Measurements from ENCODE around the gene TMEM31. TPM values are rescaled to one million over a fixed set of nuclear protein-coding genes. Genes with fewer than 3 reads are reported as not detected.
"Not testable (repeated sequence)": the region's sequence is repeated elsewhere in the genome, so short reads cannot be mapped to it uniquely, and the experiment has no call there.

TMEM31 gene
- total RNA-seq, 2 donors from 2014 or later = 0.49 to 1.0 TPM

DNA sequence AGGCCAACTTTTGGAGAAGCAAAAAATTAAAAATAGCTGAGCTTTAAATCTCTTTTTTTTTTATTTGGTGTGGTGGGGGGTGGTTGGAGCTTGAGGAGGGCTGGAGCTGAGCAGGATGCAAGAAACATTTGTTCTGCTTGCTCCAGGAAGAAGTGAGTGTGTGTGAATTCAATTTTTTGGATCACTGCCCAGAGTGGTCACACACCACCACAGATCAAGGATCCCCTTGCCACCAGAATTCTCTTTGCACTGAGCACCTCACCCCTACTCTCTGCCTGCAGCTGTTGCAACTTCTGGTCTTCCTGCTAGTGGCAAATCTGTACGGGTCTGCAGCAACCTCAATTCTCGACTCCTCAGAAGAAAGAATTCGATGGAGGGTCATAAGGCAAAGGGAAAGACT lies 46.0 kb downstream of the TMEM31 start:
- Mint-ChIP-seq H3K27ac (no peak overlapping the region), H3K9me3 (no peaks in the 10 kb centered on the region), H3K36me3 (no peaks in the 10 kb centered on the region)
- DNase-seq (ENCODE audit: low spot score in 2 of 2) (no peak), ATAC-seq (no peak)

GRCh38 chrX:103758555-103758954 lies 47.8 kb downstream of the TMEM31 start:
- Mint-ChIP-seq H3K36me3 (no peaks in the 10 kb centered on the region), H3K9me3 (no peaks in the 10 kb centered on the region), H3K27ac (no peak overlapping the region)
- ATAC-seq (no peak), DNase-seq (ENCODE audit: low spot score in 2 of 2) (no peak)

- not testable (repeated sequence) for DNase-seq (ENCODE audit: low spot score in 2 of 2); H3K36me3 Mint-ChIP-seq; ATAC-seq; H3K9me3 Mint-ChIP-seq
- peak overlapping the region in 1 of 2 donors; percentile 20 for H3K27ac Mint-ChIP-seq
Measured at GRCh38 chrX:103763541-103763940, 52.8 kb downstream of the TMEM31 start.

Other genes starting within 250 kb of the TMEM31 start
- gene RAB40A, start 191.4 kb upstream of the TMEM31 start, total RNA-seq = under 1 TPM; 0.14 to 0.68 TPM
- gene TCEAL4, start 125.4 kb upstream of the TMEM31 start, total RNA-seq = 10 to 100 TPM; 18.5 to 19.0 TPM
- 1 to 10 TPM; 4.8 to 8.7 TPM for gene TCEAL3, start 102.9 kb upstream of the TMEM31 start, total RNA-seq
- 10 to 100 TPM in 1 of 2 donors, 1 to 10 TPM in 1; 7.4 to 11.4 TPM for gene TCEAL1, start 81.9 kb upstream of the TMEM31 start, total RNA-seq
- gene MORF4L2, start 24.2 kb upstream of the TMEM31 start, total RNA-seq = 100 to 1,000 TPM; 214 to 234 TPM
- gene PLP1, start 65.9 kb downstream of the TMEM31 start, total RNA-seq = not detected
- gene RAB9B, start 121.3 kb downstream of the TMEM31 start, total RNA-seq = under 1 TPM; 0.41 to 0.95 TPM